Right atrium auricular region (tissue), 2 donors: Measurements from ENCODE around the gene SURF4. TPM values are rescaled to one million over a fixed set of nuclear protein-coding genes. Genes with fewer than 3 reads are reported as not detected.

Experiments
- DNase-seq: peaks from one replicate; pipeline ENCODE4 v3.0.0-alpha.2; 2019; ENCODE audit warnings: low spot score
- H3K27ac ChIP-seq, 2 donors: fragments of 200-600 bp; sonication (generic); 1 replicate in 1 of 2; 2 replicates in 1 of 2; pipeline ENCODE4 v1.5.1; 2016 to 2019
- H3K27me3 ChIP-seq, 2 donors: fragments of 200-600 bp; sonication (generic); one replicate each; pipeline versions ENCODE4 v1.5.1 to v1.6.0; 2017 to 2019
- H3K36me3 ChIP-seq: fragments of 200-600 bp; sonication (generic); one replicate; pipeline ENCODE4 v1.5.1; 2016
- H3K4me1 ChIP-seq, 2 donors: fragments of 200-600 bp; sonication (generic); one replicate each; pipeline versions ENCODE4 v1.5.1 to v1.6.0; 2017 to 2019
- H3K4me3 ChIP-seq, 2 donors: fragments of 200-600 bp; sonication (generic); 1 replicate in 1 of 2; 2 replicates in 1 of 2; pipeline ENCODE4 v1.5.1; 2017 to 2019; ENCODE audit warnings: mild to moderate bottlenecking in 1 of 2, moderate library complexity in 1 of 2
- H3K9me3 ChIP-seq, 2 donors: fragments of 200-600 bp; sonication (generic); one replicate each; pipeline ENCODE4 v1.5.1; 2019
- total RNA-seq, 2 donors: library from RNA; depleted of rRNA; stranded (reverse); fragments of >200 nt; gene quantifications; one replicate each; pipeline ENCODE4 v1.1.0, GENCODE V29; 2016
- TF ChIP-seq, protein P1 (sequence below), 2 donors: fragments of 200-600 bp; sonication (generic); IDR thresholded peaks; one replicate each; pipeline ENCODE4 v1.5.1; 2019; ENCODE audit warnings: antibody characterized with exemption in 2 of 2

Gene SURF4
- total RNA-seq = 100 to 1,000 TPM in 1 of 2 donors, 10 to 100 TPM in 1; 96.0 to 124 TPM

DNA sequence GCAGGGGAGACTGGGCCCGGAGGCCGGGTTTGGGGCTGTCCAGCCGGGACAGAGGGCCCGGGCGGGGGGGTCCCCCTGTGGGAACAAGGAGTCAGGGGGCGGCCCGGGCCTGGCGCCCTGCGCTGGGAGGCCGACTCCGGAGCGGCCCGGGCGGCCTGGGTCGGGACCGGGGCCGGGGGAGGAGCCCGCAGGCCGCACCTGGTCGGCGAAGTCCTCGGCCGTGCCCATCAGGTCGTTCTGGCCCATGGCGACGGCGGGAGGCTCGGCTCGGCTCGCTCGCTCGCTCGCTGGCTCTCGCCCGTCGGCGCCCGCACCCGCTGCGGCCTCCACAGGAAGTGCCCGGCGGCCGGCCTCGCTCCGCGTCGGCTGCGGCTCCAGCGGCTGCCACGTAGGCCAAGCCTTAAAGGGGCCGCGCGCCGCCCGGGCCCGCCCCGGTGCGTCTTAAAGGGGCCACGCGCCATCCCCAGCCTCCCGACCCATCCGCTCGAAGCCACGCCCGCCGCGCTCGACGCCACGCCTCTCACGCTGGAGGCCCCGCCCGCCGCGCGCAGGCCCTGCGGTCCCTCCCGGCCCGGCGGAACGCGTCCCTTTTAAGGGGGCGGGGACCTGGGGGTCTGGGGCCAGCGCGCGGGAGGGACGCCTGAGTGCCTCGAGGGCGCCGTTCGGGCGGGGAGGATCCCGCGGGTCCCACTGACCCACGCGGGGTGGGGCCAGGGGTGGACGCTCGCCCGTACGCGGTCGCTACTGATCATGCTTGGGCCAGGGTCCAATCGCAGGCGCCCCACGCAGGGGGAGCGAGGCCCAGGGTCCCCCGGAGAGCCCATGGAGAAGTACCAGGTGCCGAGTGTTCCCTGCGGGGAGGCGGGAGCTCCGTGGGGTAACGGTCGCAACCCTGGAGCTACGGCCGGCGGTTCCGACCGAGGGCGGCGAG is at the start of gene SURF4, which contains the start of gene STKLD1:
SURF4 (minus strand) TSS at position 337 of the 931 bp plus-strand sequence; CDS start at position 246, 91 bp downstream.
STKLD1 (plus strand) TSS at position 643 of the 931 bp plus-strand sequence; CDS start at position 751, 108 bp downstream.
- TF ChIP-seq, protein P1, sequence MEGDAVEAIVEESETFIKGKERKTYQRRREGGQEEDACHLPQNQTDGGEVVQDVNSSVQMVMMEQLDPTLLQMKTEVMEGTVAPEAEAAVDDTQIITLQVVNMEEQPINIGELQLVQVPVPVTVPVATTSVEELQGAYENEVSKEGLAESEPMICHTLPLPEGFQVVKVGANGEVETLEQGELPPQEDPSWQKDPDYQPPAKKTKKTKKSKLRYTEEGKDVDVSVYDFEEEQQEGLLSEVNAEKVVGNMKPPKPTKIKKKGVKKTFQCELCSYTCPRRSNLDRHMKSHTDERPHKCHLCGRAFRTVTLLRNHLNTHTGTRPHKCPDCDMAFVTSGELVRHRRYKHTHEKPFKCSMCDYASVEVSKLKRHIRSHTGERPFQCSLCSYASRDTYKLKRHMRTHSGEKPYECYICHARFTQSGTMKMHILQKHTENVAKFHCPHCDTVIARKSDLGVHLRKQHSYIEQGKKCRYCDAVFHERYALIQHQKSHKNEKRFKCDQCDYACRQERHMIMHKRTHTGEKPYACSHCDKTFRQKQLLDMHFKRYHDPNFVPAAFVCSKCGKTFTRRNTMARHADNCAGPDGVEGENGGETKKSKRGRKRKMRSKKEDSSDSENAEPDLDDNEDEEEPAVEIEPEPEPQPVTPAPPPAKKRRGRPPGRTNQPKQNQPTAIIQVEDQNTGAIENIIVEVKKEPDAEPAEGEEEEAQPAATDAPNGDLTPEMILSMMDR (IDR thresholded peaks at IDR 0.05) = no peak
- peak within 1 kb of the TSS; percentile 98 to 99 for H3K4me3 ChIP-seq
- H3K27me3 ChIP-seq = no peaks in the 10 kb centered on the region
- no peaks in the 10 kb centered on the region for H3K9me3 ChIP-seq
- peaks cover 8% of the 10 kb centered on the region for H3K36me3 ChIP-seq
- DNase-seq = peak; percentile 93
- peaks cover 0 to 43% of the 10 kb centered on the region in 2 donors for H3K4me1 ChIP-seq
- H3K27ac ChIP-seq = peak within 1 kb of the TSS; percentile 92

DNA sequence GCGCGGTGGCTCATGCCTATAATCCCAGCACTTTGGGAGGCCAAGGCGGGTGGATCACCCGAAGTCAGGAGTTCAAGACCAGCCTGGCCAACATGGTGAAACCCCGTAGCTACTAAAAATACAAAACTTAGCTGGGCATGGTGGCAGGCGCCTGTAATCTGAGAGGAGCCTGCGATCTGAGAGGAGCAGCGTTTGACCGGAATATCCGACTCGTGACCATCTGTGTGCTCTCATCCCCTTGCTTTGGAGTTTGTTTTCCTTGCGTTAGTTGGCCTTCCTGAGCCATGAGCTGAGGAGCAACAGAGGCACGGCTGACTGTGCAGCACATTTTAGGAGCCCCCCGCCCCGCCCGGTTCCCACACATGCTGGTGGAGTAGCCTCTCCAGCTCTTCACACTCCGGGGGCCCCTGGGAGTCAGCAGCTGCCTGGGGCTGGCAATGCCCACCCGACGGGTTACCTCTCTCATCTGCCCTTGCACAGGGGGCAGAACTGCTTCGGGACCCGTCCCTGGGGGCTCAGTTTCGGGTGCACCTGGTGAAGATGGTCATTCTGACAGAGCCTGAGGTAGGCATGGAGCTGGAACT is 49.3 kb upstream of the SURF4 start:
- no peaks in the 10 kb centered on the region for H3K36me3 ChIP-seq

DNA sequence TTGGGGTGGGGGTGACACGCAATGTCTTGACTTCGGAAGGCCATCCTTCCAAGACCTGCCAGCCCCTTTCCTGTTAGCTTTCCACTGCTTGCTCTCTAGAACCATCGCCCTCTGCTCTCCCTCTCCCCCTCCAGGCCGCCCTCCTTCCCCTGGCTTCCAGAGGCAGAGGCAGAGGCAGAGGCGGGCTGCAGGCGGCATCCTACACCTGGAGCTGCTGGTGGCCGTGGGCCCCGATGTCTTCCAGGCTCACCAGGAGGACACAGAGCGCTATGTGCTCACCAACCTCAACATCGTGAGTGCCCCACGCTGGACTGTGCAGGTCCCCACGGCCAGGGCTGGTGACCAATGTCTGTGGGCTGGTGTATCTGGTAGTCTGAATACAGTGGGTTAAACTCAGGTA is 48.3 kb upstream of the SURF4 start:
- Histone ChIP-seq H3K9me3 (no peaks in the 10 kb centered on the region), H3K27me3 (peaks cover 0 to 4% of the 10 kb centered on the region in 2 donors), H3K36me3 (no peaks in the 10 kb centered on the region), H3K4me1 (peaks cover 0 to 12% of the 10 kb centered on the region in 2 donors), H3K4me3 (no peak overlapping the region), H3K27ac (no peak overlapping the region)
- TF ChIP-seq, protein P1 (IDR thresholded peaks at IDR 0.05) = no peak
- no peak for DNase-seq

More for the DNA sequence above, 49.3 kb upstream of the SURF4 start:
- DNase-seq = no peak
- Histone ChIP-seq H3K27ac (no peak overlapping the region), H3K4me3 (no peak overlapping the region), H3K4me1 (peaks cover 0 to 18% of the 10 kb centered on the region in 2 donors), H3K9me3 (no peaks in the 10 kb centered on the region), H3K27me3 (peaks cover 0 to 4% of the 10 kb centered on the region in 2 donors)
- TF ChIP-seq, protein P1 (IDR thresholded peaks at IDR 0.05) = no peak

DNA sequence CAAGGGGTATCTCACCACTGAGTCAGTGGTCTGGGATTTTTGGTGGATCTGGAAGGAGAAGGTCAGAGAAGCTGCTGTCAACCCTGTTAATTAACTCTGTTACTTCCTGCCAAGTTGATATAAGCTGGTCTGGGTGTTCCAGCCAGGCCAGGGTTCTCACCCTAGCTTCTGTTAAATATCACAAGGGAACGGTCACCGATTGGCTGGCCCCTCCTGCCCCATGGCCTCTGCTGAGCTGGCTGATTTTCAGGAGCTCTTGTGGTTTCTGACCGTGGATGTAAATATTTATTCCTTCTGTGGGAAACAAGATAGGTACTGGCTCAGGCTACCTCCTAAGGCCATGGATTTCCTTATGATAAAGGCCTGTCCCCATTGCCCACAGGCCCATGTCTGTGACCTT is 47.4 kb upstream of the SURF4 start:
- TF ChIP-seq, protein P1 (IDR thresholded peaks at IDR 0.05) = no peak
- Histone ChIP-seq H3K27ac (no peak overlapping the region), H3K9me3 (no peaks in the 10 kb centered on the region), H3K4me1 (peaks cover 0 to 11% of the 10 kb centered on the region in 2 donors), H3K4me3 (no peak overlapping the region), H3K36me3 (no peaks in the 10 kb centered on the region), H3K27me3 (peaks cover 0 to 1% of the 10 kb centered on the region in 2 donors)
- DNase-seq = no peak

DNA sequence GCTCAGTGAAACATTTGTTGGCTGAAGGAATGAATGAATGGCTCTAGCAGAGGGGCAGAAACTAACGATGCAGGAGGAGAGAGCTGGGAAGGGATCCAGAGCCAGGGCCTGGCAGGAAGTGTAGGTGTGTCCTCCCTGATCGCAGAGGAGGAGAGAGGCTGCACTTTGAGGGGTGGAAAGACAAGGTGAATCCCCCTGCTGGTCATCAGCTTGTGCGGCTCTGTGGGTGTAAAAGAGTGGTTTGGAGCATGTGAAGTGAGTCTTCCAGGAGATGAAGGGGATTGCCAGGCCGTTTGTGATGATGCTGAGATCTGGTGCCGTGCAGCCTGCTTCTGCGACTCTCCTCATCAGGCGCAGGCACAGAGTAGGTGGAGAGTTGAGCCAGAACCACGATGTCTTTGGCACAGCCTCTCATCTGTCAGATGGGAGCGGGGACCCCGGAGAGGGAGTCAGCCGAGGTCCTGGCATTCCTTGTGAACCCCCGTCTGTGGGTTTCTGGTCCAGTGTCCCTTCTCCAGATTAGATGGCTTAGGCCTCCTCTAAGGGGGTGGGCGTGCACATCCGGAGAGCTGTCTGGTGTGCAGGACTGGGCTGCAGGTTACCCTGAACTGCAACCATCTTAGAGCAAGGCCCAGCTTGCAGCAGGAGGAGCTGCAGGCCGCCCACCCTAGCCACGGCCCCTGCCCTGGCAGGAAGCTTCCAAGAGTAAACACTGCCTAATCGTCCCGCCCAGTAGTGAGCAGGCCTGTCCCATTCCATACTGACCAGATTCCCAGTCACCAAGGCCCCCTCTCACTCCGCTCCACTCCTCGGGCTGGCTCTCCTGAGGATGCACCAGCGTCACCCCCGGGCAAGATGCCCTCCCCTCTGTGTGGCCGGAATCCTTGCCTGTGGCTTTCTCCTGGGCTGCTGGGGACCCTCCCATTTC is 46.0 kb upstream of the SURF4 start, which contains the start of gene ADAMTS13:
ADAMTS13 (plus strand) TSS at position 753 of the 928 bp plus-strand sequence; CDS start at position 830, 77 bp downstream.
- H3K36me3 ChIP-seq = no peaks in the 10 kb centered on the region
- H3K27ac ChIP-seq = no peak within 1 kb of the TSS
- TF ChIP-seq, protein P1 (IDR thresholded peaks at IDR 0.05) = no peak
- H3K9me3 ChIP-seq = no peaks in the 10 kb centered on the region
- no peak within 1 kb of the TSS for H3K4me3 ChIP-seq
- peaks cover 0 to 15% of the 10 kb centered on the region in 2 donors for H3K4me1 ChIP-seq
- no peak for DNase-seq
- H3K27me3 ChIP-seq = no peaks in the 10 kb centered on the region
